GM12864 (cell line): ENCODE results near the gene MYH10.

ENCODE experiments used
- DNase-seq: peaks from one replicate; pipeline ENCODE4 v3.0.0-alpha.2; 2011; ENCODE audit warnings: low read depth
- H3K4me3 ChIP-seq: 2 replicates; pipeline ENCODE4 v1.5.1; 2011; ENCODE audit warnings: mild to moderate bottlenecking, low read depth, low read length, control low read depth
- CTCF ChIP-seq: IDR thresholded peaks from 2 replicates; pipeline ENCODE4 v1.5.1; 2011; ENCODE audit warnings: low read depth, mild to moderate bottlenecking, moderate library complexity, low read length, control low read depth, inconsistent platforms; ENCODE audit errors: missing control alignments

MYH10 gene

DNA sequence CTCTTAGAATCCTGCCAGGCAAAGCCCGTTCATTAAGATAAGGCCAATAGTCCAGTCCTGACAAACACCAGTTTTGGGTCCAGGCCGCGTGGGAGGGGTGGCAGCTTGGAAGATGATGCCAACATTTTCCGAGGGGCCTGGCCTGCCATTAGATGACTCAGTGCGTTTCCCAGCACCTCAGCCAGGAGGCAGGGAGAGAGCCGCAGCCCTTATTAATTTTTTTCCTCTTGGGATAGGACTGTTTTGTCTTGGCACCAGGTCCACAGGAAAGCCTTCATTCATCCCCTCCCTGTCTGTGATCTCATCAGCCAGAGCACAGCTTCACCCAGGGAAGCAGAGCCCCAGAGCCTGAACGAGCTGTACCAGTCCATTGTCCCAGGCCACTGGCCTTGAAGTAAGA is 199.6 kb downstream of the MYH10 start:
- no peak overlapping the region for H3K4me3 ChIP-seq
- DNase-seq: no peak
- no peak for TF ChIP-seq CTCF

DNA sequence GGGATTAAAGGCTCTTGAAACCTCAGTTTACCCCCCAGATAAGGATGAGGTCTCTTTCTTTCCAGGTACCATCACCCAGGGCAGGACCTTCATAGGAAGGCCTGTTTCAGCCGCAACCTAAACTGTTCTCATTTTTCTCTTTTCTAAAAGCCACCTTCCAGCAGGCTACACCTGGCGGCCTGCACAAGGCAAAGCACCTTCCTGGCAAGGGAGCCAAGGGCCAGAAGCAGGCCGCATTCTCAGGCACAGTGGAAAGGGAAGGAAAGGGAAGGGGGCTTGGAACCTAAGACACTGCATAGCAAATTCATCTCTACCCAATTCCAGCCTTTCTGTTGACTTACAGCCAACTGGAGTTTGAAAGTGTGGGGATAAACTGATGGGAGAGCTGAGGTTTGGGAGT is 203.7 kb downstream of the MYH10 start:
- no peak for TF ChIP-seq CTCF
- H3K4me3 ChIP-seq: no peak overlapping the region
- no peak for DNase-seq

DNA sequence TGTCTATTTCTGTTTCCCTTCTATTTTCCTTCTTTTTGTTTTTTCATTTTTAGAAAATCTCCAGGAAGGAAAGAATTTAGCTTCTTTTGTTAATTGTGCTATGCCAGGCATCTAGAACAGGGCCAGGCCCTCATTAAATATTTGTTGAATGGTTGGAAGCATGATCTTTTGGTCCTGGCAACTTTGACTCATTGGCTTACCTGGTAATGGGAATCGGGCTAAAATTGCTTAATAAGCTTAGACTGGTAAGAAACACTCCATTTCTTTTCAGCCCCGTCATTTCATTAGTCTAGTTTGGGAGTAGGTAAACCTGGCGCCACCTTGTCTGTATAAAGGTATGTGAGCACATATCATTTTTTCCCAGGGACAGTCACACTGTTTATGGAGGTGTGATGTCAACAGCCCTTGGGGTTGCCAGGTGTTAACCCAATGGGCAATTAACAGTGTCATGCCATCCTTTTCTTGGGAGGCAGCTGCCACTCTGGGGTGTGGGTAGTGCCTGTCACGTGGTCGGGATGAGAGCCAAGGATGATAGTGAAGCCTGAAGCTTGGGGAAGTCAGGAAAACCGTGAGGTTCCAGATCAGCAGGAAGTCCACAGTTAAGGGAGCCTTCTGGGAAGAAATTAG is 204.3 kb downstream of the MYH10 start:
- TF ChIP-seq CTCF: no peak
- no peak for DNase-seq
- H3K4me3 ChIP-seq: no peak overlapping the region
